Liver (tissue), 9 donors: ENCODE data around the gene TNS4. TPM values are rescaled to one million over a fixed set of nuclear protein-coding genes. Genes with fewer than 3 reads are reported as not detected.

Experiments used
- DNase-seq: peaks from one replicate; pipeline ENCODE4 v3.0.0-alpha.2; 2017; ENCODE audit warnings: low spot score
- H3K27ac ChIP-seq, 2 donors: one replicate each; pipeline ENCODE4 v1.7.0; 2013; ENCODE audit warnings: inconsistent platforms in 2 of 2, low read length in 2 of 2, control low read depth in 1 of 2, low read depth in 1 of 2, mild to moderate bottlenecking in 1 of 2
- H3K27me3 ChIP-seq, 4 donors: one replicate each; pipeline versions ENCODE4 v1.6.1 to v1.7.0; 2013; ENCODE audit warnings: low read length in 3 of 4, inconsistent platforms in 1 of 4, mild to moderate bottlenecking in 1 of 4, moderate library complexity in 1 of 4; ENCODE audit not compliant: control insufficient read depth in 4 of 4, insufficient read depth in 4 of 4
- H3K36me3 ChIP-seq, 4 donors: one replicate each; pipeline versions ENCODE4 v1.6.1 to v1.7.0; 2013; ENCODE audit warnings: low read length in 3 of 4, mild to moderate bottlenecking in 3 of 4, low read depth in 1 of 4, moderate library complexity in 1 of 4; ENCODE audit not compliant: control insufficient read depth in 4 of 4, insufficient read depth in 3 of 4
- H3K4me1 ChIP-seq, 4 donors: one replicate each; pipeline versions ENCODE4 v1.6.1 to v1.7.0; 2013; ENCODE audit warnings: low read length in 3 of 4, mild to moderate bottlenecking in 3 of 4, moderate library complexity in 1 of 4; ENCODE audit not compliant: control insufficient read depth in 4 of 4, insufficient read depth in 4 of 4
- H3K4me3 ChIP-seq, 3 donors: one replicate each; pipeline versions ENCODE4 v1.6.1 to v1.7.0; 2013; ENCODE audit warnings: low read length in 3 of 3, control low read depth in 1 of 3, low read depth in 1 of 3, mild to moderate bottlenecking in 1 of 3
- H3K9ac ChIP-seq, 2 donors: one replicate each; pipeline ENCODE4 v1.7.0; 2013; ENCODE audit warnings: low read length in 2 of 2, mild to moderate bottlenecking in 2 of 2, moderate library complexity in 2 of 2, control low read depth in 1 of 2, low read depth in 1 of 2
- H3K9me3 ChIP-seq, 4 donors: one replicate each; pipeline versions ENCODE4 v1.6.1 to v1.7.0; 2013; ENCODE audit warnings: low read length in 3 of 4; ENCODE audit not compliant: control insufficient read depth in 4 of 4
- EGR1 ChIP-seq, 2 donors: IDR thresholded peaks; 2 replicates each; pipeline ENCODE4 v1.6.1; 2016 to 2018; ENCODE audit warnings: antibody characterized with exemption in 2 of 2, low read depth in 2 of 2
- GABPA ChIP-seq, 2 donors: IDR thresholded peaks in 1 of 2; conservative IDR thresholded peaks in 1 of 2; 2 replicates each; pipeline ENCODE4 v1.6.1; 2016; ENCODE audit warnings: antibody characterized with exemption in 2 of 2, mild to moderate bottlenecking in 1 of 2, moderate library complexity in 1 of 2
- HNF4A ChIP-seq, 2 donors: conservative IDR thresholded peaks; 2 replicates each; pipeline ENCODE4 v1.6.1; 2016; ENCODE audit warnings: antibody characterized with exemption in 2 of 2, mild to moderate bottlenecking in 2 of 2
- HNF4G ChIP-seq: IDR thresholded peaks from 2 replicates; pipeline ENCODE4 v1.6.1; 2016; ENCODE audit warnings: antibody characterized with exemption
- JUND ChIP-seq, 2 donors: IDR thresholded peaks; 2 replicates each; pipeline ENCODE4 v1.6.1; 2016; ENCODE audit warnings: antibody characterized with exemption in 2 of 2
- NR2F2 ChIP-seq: IDR thresholded peaks from 2 replicates; pipeline ENCODE4 v1.6.1; 2016; ENCODE audit warnings: antibody characterized with exemption
- RAD21 ChIP-seq, 2 donors: IDR thresholded peaks; 2 replicates each; pipeline ENCODE4 v1.6.1; 2016; ENCODE audit warnings: antibody characterized with exemption in 2 of 2, mild to moderate bottlenecking in 2 of 2
- RXRA ChIP-seq, 2 donors: IDR thresholded peaks; 2 replicates each; pipeline ENCODE4 v1.6.1; 2017 to 2018; ENCODE audit warnings: antibody characterized with exemption in 2 of 2, mild to moderate bottlenecking in 1 of 2
- SP1 ChIP-seq: IDR thresholded peaks from 2 replicates; pipeline ENCODE4 v1.6.1; 2018; ENCODE audit warnings: antibody characterized with exemption, mild to moderate bottlenecking
- YY1 ChIP-seq: IDR thresholded peaks from 2 replicates; pipeline ENCODE4 v1.6.1; 2016; ENCODE audit warnings: antibody characterized with exemption, mild to moderate bottlenecking
- WGBS: extraction: QIAGEN DNeasy Blood & Tissue Kit; methylation state at CpG from one replicate; pipeline ENCODE4 v1.1.7; 2013; 5-methylcytosine and 5-hydroxymethylcytosine counted together
- polyA plus RNA-seq, 2 donors: library from polyadenylated mRNA; stranded (reverse) in 1 of 2; unstranded in 1 of 2; fragments of 200-250 nt in 1 of 2; fragments of >200 nt in 1 of 2; fragmentation: Nextera tagmentation in 1 of 2; extraction: Ambion mirVana in 1 of 2; gene quantifications; one replicate each; pipeline versions ENCODE4 v1.2.1 to v1.2.3, GENCODE V29; 2013 to 2015
- total RNA-seq, 2 donors: library from RNA; depleted of rRNA; stranded (reverse); fragments of >200 nt; gene quantifications; one replicate each; pipeline ENCODE4 v1.2.3, GENCODE V29; 2014
- TF ChIP-seq, protein P1 (sequence below): IDR thresholded peaks from 2 replicates; pipeline ENCODE4 v1.6.1; 2016; ENCODE audit warnings: antibody characterized with exemption
- donor health status: healthy.
- donor health status: healthy.
- donor health status: healthy.
- donor health status: healthy.
- donor health status: healthy.

The TNS4 gene
- total and polyA plus RNA-seq, 4 donors: 0.08 TPM; not detected in 3

DNA sequence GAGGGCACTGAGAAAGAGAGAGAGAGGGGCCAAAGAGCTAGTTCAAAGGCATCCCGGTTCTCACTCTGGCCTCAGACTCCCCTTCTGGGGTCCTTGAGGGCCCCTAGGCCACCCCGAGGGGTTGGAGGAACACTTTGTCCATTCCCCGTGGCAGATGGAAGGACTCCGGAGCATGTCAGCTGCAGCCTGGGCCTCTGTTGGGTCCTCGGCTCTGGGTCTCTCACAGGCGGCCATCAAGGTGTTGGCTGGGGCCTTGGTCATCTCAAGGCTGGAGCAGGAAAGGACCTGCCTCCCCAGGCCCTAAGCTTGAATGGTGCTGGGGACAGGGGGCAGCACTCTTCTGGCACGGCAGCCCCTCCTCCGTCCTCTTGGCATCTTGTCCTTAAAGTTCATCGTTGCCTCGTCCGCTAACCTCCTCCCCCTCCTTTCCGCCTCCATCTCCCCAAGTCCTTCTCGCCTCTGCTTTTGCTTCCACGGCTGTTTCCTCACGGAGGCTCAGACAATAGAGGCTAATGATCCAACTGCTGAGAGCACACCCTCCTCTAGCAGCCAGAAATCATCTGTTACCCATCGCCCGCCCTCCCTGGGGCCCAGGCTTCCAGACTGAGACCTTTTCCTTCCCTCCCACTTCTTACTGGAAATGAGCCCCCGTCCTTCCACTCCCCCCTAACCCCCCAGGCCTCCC, 40.6 kb upstream of the TNS4 start:
- Histone ChIP-seq H3K4me1 (peaks cover 27 to 59% (median 43%) of the 10 kb centered on the region in 4 donors), H3K36me3 (no peaks in the 10 kb centered on the region), H3K27ac (peak overlapping the region; percentile 80 to 93), H3K27me3 (no peaks in the 10 kb centered on the region), H3K9ac (peak overlapping the region in 1 of 2 donors; percentile 55), H3K9me3 (no peaks in the 10 kb centered on the region), H3K4me3 (no peak overlapping the region)
- TF ChIP-seq JUND (IDR thresholded peaks at IDR 0.05) (no peak), GABPA (IDR thresholded peaks at IDR 0.05 in 1 of 2, conservative IDR thresholded peaks at IDR 0.05 in 1 of 2) (no peak), SP1 (no peak), EGR1 (IDR thresholded peaks at IDR 0.05; ENCODE audit: low read depth in 2 of 2) (no peak), YY1 (no peak), HNF4A (conservative IDR thresholded peaks at IDR 0.05) (no peak), RAD21 (IDR thresholded peaks at IDR 0.05) (no peak)
- TF ChIP-seq, protein P1, sequence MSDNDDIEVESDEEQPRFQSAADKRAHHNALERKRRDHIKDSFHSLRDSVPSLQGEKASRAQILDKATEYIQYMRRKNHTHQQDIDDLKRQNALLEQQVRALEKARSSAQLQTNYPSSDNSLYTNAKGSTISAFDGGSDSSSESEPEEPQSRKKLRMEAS: no peak
- DNase-seq: no peak
- 68% methylated on average over 18 of the region's 18 CpGs for WGBS

DNA sequence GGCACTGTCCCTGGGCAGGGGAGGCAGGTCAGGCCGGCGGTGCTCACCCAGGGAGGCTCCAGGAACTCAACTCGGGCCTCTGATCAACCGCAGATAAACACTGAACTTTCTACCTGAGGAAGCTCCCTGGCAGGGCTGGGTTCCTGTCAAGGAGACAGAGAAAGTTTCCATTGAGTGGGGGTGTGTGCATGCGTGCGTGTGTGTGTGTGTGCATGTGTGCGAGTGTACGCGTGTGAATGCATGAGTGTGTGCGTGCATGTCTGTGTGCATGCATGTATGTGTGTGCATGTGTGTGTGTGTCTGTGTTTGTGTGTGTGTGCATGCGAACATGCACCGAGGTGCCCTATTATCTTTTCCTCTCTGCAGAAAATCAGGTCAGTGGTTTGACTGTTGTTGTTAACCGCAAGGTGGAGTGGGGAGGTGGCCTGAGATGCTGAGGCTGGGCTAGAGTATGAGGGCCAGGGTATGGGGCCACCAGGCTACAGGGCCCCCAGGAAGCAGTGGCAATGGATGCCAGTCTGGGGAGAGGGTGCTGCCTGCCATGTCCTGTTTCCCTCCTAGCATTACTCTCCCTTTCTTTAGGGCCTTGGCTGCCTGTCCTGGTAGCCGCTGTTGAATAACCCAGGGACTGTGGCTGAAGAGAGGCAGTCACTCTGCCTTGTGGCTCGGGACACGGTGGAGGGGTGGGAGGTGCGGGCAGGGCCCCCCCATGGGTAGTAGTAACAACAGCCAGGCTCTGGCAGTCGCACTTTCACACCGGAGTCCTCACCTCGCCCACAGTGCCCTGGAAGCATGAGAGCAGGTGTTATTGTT, 39.8 kb upstream of the TNS4 start:
- no peak for TF ChIP-seq HNF4A (conservative IDR thresholded peaks at IDR 0.05)
- TF ChIP-seq GABPA (IDR thresholded peaks at IDR 0.05 in 1 of 2, conservative IDR thresholded peaks at IDR 0.05 in 1 of 2): no peak
- TF ChIP-seq YY1: no peak
- TF ChIP-seq EGR1 (IDR thresholded peaks at IDR 0.05; ENCODE audit: low read depth in 2 of 2): no peak
- TF ChIP-seq, protein P1: no peak
- Histone ChIP-seq H3K27me3 (no peaks in the 10 kb centered on the region), H3K4me3 (no peak overlapping the region), H3K27ac (peak overlapping the region; percentile 80 to 93), H3K36me3 (no peaks in the 10 kb centered on the region), H3K9me3 (no peaks in the 10 kb centered on the region), H3K9ac (peak overlapping the region in 1 of 2 donors; percentile 24), H3K4me1 (peaks cover 30 to 60% (median 44%) of the 10 kb centered on the region in 4 donors)
- 80% methylated on average over 20 of the region's 20 CpGs for WGBS
- DNase-seq: no peak

GRCh38 chr17:40540448-40540847, 39.0 kb upstream of the TNS4 start:
- Histone ChIP-seq H3K27me3 (no peaks in the 10 kb centered on the region), H3K9ac (peak overlapping the region in 1 of 2 donors; percentile 55), H3K9me3 (no peaks in the 10 kb centered on the region), H3K36me3 (no peaks in the 10 kb centered on the region), H3K4me3 (no peak overlapping the region), H3K27ac (peak overlapping the region; percentile 80 to 93), H3K4me1 (peaks cover 30 to 60% (median 44%) of the 10 kb centered on the region in 4 donors)
- DNase-seq: no peak
- no peak for TF ChIP-seq HNF4G
- TF ChIP-seq RXRA (IDR thresholded peaks at IDR 0.05): peak in 1 of 2 donors; percentile 23
- no peak for TF ChIP-seq NR2F2
- TF ChIP-seq YY1: no peak
- 71% methylated on average over 8 of the region's 8 CpGs for WGBS
